ENCODE data around the gene GCG.

GCG gene

GRCh38 chr2:162106146-162106551 lies 45.9 kb downstream of the GCG start:
- no peak for DNase-seq (ENCODE audit: low read depth in 1 of 2, low spot score in 1 of 2)

DNA sequence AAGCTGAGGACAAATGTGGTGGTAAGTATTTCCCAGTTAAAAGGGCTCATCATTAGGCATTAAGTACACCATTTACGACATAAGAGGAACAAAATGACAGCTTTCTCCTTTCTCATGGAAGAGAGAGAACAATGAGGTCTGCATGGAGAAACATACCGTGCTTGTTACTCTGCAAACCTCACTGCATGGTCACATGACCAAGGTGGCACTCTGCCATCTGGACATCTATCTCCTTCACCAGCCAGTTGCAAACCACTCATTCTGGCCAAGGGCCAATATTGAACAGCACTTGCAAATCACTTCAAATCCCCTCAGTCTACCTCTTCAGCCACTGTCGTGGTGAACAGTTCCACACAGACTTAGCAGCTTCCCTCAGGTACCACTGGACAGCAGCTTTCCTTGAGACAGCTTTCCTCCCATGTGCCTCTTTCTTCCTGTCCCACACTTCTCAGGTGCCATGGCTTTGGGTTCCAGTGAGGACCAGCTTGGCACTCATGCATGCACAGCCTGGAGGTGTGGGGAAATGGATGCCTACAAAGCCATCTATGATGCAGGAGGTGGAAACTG lies 48.5 kb downstream of the GCG start:
- DNase-seq (ENCODE audit: low read depth in 1 of 2, low spot score in 1 of 2) = no peak

GRCh38 chr2:162100579-162100978 lies 51.5 kb downstream of the GCG start:
- DNase-seq (ENCODE audit: low read depth in 1 of 2, low spot score in 1 of 2) = no peak

DNA sequence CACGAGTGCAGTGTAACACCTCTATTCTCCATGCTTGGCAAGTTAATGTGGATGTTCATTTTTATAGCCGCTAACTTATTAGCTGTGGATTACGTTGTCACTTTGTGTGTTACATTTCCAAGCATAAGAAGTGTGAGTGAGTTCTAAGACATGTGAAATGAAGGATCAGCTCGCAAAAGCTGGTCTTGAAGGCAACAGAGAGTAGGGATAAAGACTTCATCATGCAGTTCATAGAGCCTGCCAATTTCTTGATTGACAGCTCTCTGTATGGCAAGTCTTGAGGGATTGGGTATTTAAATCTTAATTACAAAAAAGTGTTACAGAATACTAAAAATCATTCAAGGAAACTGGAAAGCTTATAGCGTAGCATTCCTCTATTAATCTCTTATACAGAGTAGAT lies 52.2 kb downstream of the GCG start:
- DNase-seq (ENCODE audit: low read depth in 1 of 2, low spot score in 1 of 2) = no peak

Measured in activated T-helper 1 cell treated with anti-CD3 and anti-CD28 coated beads, Interleukin-2, amount 50 U/mL, for 16 hours (primary cell).